ENCODE data around the gene SDCBP2. TPM values are rescaled to one million over a fixed set of nuclear protein-coding genes. Genes with fewer than 3 reads are reported as not detected.
A peak's percentile ranks its signal among the peaks of the same experiment; 100 is the strongest.

SDCBP2 gene
- total RNA-seq, 6 experiments from 2014 or later, result 2.0 to 43.3 (median 16.6) TPM

- Histone ChIP-seq H3K36me3 (no peaks in the 10 kb centered on the region), H3K27ac (no peak overlapping the region), H3K4me1 (peaks cover 0 to 5% (median 0%) of the 10 kb centered on the region in 4 donors), H3K9me3 (no peaks in the 10 kb centered on the region), H3K27me3 (no peaks in the 10 kb centered on the region), H3K4me3 (no peak overlapping the region)
- TF ChIP-seq CTCF (IDR thresholded peaks at IDR 0.05) (no peak), POLR2A (IDR thresholded peaks at IDR 0.05) (no peak)
- DNase-seq (no peak), ATAC-seq (no peak)
- intact Hi-C loops (cut with DNase I), result no loop called here
- WGBS (ENCODE audit: insufficient coverage, low coverage, low lambda C conversion rate, missing lambda C conversion rate), result 79% methylated on average over 6 of the region's 9 CpGs
Observed at GRCh38 chr20:1283522-1284510, 45.1 kb downstream of the SDCBP2 start.

- H3K27ac ChIP-seq, result no peak overlapping the region
- no peaks in the 10 kb centered on the region for H3K9me3 ChIP-seq
- no peak for TF ChIP-seq POLR2A (IDR thresholded peaks at IDR 0.05)
- TF ChIP-seq CTCF (IDR thresholded peaks at IDR 0.05), result no peak
- no peak for DNase-seq
- H3K36me3 ChIP-seq, result no peaks in the 10 kb centered on the region
- H3K4me3 ChIP-seq, result no peak overlapping the region
- peaks cover 0 to 5% (median 0%) of the 10 kb centered on the region in 4 donors for H3K4me1 ChIP-seq
- no peak for ATAC-seq
- no peaks in the 10 kb centered on the region for H3K27me3 ChIP-seq
- intact Hi-C loops (cut with DNase I), result no loop called here
- 52% methylated on average over 2 of the region's 3 CpGs for WGBS (ENCODE audit: insufficient coverage, low coverage, low lambda C conversion rate, missing lambda C conversion rate)
Observed at GRCh38 chr20:1282966-1283365, 46.0 kb downstream of the SDCBP2 start.

- intact Hi-C loops (cut with DNase I), result no loop called here
- Histone ChIP-seq H3K27ac (no peak overlapping the region), H3K27me3 (no peaks in the 10 kb centered on the region), H3K9me3 (no peaks in the 10 kb centered on the region), H3K4me1 (peaks cover 0 to 5% (median 0%) of the 10 kb centered on the region in 4 donors), H3K4me3 (no peak overlapping the region), H3K36me3 (no peaks in the 10 kb centered on the region)
- TF ChIP-seq POLR2A (IDR thresholded peaks at IDR 0.05), result no peak
- no peak for TF ChIP-seq CTCF (IDR thresholded peaks at IDR 0.05)
- DNase-seq (no peak), ATAC-seq (peak; percentile 49 to 88 (median 68))
- WGBS (ENCODE audit: insufficient coverage, low coverage, low lambda C conversion rate, missing lambda C conversion rate), result 38% methylated on average over 7 of the region's 7 CpGs
Observed at GRCh38 chr20:1281279-1282057, 47.5 kb downstream of the SDCBP2 start.

- WGBS (ENCODE audit: insufficient coverage, low coverage, low lambda C conversion rate, missing lambda C conversion rate), result 68% methylated on average over 5 of the region's 6 CpGs
- TF ChIP-seq CTCF (IDR thresholded peaks at IDR 0.05) (no peak), POLR2A (IDR thresholded peaks at IDR 0.05) (no peak)
- DNase-seq (no peak), ATAC-seq (no peak)
- H3K4me3 ChIP-seq, result no peak overlapping the region
- no peak overlapping the region for H3K27ac ChIP-seq
- peaks cover 0 to 5% (median 0%) of the 10 kb centered on the region in 4 donors for H3K4me1 ChIP-seq
- intact Hi-C loops (cut with DNase I), result no loop called here
- H3K9me3 ChIP-seq, result no peaks in the 10 kb centered on the region
- no peaks in the 10 kb centered on the region for H3K27me3 ChIP-seq
- no peaks in the 10 kb centered on the region for H3K36me3 ChIP-seq
Observed at GRCh38 chr20:1280195-1281102, 48.5 kb downstream of the SDCBP2 start.
